GM18499 (cell line): Measurements from ENCODE around the gene STAC.
A peak's percentile ranks its signal among the peaks of the same experiment; 100 is the strongest.

ENCODE experiments used
- ATAC-seq: cut with Tn5 transposase; IDR thresholded peaks from one replicate; pipeline ENCODE4 v1.9.1; 2021; ENCODE audit warnings: moderate number of reproducible peaks; ENCODE audit not compliant: insufficient read depth, unreplicated experiment

STAC gene

GRCh38 chr3:36511791-36512486 lies 131.6 kb downstream of the STAC start:
- ATAC-seq, result no peak

- ATAC-seq, result no peak
Observed at GRCh38 chr3:36512555-36512954, 132.3 kb downstream of the STAC start.

GRCh38 chr3:36514171-36514570 lies 133.9 kb downstream of the STAC start:
- ATAC-seq, result no peak

- ATAC-seq, result no peak
Observed at GRCh38 chr3:36519682-36520081, 139.4 kb downstream of the STAC start.

- ATAC-seq, result no peak
Observed at GRCh38 chr3:36520241-36521006, 140.1 kb downstream of the STAC start.

GRCh38 chr3:36521007-36521379 lies 140.7 kb downstream of the STAC start:
- ATAC-seq, result no peak

GRCh38 chr3:36524560-36524959 lies 144.3 kb downstream of the STAC start:
- ATAC-seq, result no peak

GRCh38 chr3:36525115-36525801 lies 145.0 kb downstream of the STAC start:
- ATAC-seq, result no peak

- no peak for ATAC-seq
Observed at GRCh38 chr3:36538136-36538749, 157.9 kb downstream of the STAC start.

- no peak for ATAC-seq
Observed at GRCh38 chr3:36540888-36541518, 160.7 kb downstream of the STAC start.

GRCh38 chr3:36542186-36542585 lies 161.9 kb downstream of the STAC start:
- no peak for ATAC-seq

- ATAC-seq, result no peak
Observed at GRCh38 chr3:36543276-36543997, 163.1 kb downstream of the STAC start.

GRCh38 chr3:36546226-36546625 lies 165.9 kb downstream of the STAC start:
- ATAC-seq, result no peak

GRCh38 chr3:36548712-36549111 lies 168.4 kb downstream of the STAC start:
- ATAC-seq, result no peak

GRCh38 chr3:36557021-36557707 lies 176.9 kb downstream of the STAC start:
- peak; percentile 81 for ATAC-seq

GRCh38 chr3:36557708-36558421 lies 177.6 kb downstream of the STAC start:
- ATAC-seq, result no peak

GRCh38 chr3:36558961-36559360 lies 178.7 kb downstream of the STAC start:
- ATAC-seq, result no peak

GRCh38 chr3:36560685-36561084 lies 180.4 kb downstream of the STAC start:
- ATAC-seq, result no peak

GRCh38 chr3:36561601-36562000 lies 181.3 kb downstream of the STAC start:
- no peak for ATAC-seq
